Smooth muscle cell (in vitro differentiated cells): ENCODE measurements around the gene GPR32. TPM values are rescaled to one million over a fixed set of nuclear protein-coding genes. Genes with fewer than 3 reads are reported as not detected.

Experiments used
- DNase-seq: peaks from one replicate; lab custom pipeline; 2025; ENCODE audit not compliant: unreplicated experiment; lab: John Stamatoyannopoulos, UW
- H2AFZ ChIP-seq: fragments of 200-600 bp; sonication (generic); 2 replicates; pipeline ENCODE4 v1.6.0; 2016; ENCODE audit warnings: antibody characterized with exemption, low read depth, mild to moderate bottlenecking
- H3F3A ChIP-seq: fragments of 200-600 bp; sonication (generic); 2 replicates; pipeline ENCODE4 v1.6.0; 2017; ENCODE audit warnings: antibody characterized with exemption, low read depth
- H3K27ac ChIP-seq: fragments of 200-600 bp; sonication (generic); 2 replicates; pipeline ENCODE4 v1.5.1; 2016; ENCODE audit warnings: low read depth, mild to moderate bottlenecking
- H3K27me3 ChIP-seq: fragments of 200-600 bp; sonication (generic); 2 replicates; pipeline ENCODE4 v1.6.1; 2016; ENCODE audit warnings: low read depth, mild to moderate bottlenecking
- H3K36me3 ChIP-seq: fragments of 200-600 bp; sonication (generic); 2 replicates; pipeline ENCODE4 v1.5.1; 2016; ENCODE audit warnings: low read depth
- H3K4me1 ChIP-seq: fragments of 200-600 bp; sonication (generic); 2 replicates; pipeline ENCODE4 v1.5.1; 2016; ENCODE audit warnings: low read depth
- H3K4me2 ChIP-seq: fragments of 200-600 bp; sonication (generic); 2 replicates; pipeline ENCODE4 v1.6.0; 2016; ENCODE audit warnings: mild to moderate bottlenecking
- H3K4me3 ChIP-seq: fragments of 200-600 bp; sonication (generic); 2 replicates; pipeline ENCODE4 v1.5.1; 2016; ENCODE audit warnings: mild to moderate bottlenecking
- H3K79me2 ChIP-seq: fragments of 200-600 bp; sonication (generic); 2 replicates; pipeline ENCODE4 v1.6.0; 2016; ENCODE audit warnings: low read depth, mild to moderate bottlenecking
- H3K9ac ChIP-seq: fragments of 200-600 bp; sonication (generic); 2 replicates; pipeline ENCODE4 v1.6.0; 2016; ENCODE audit warnings: low read depth
- H3K9me3 ChIP-seq: fragments of 200-600 bp; sonication (generic); replicated peaks from 2 replicates; pipeline ENCODE4 v1.5.1; 2016; ENCODE audit warnings: low read depth
- H4K20me1 ChIP-seq: fragments of 200-600 bp; sonication (generic); 2 replicates; pipeline ENCODE4 v1.6.0; 2016; ENCODE audit warnings: low read depth
- CTCF ChIP-seq: fragments of 200-600 bp; sonication (generic); IDR thresholded peaks from 2 replicates; pipeline ENCODE4 v1.5.1; 2017; ENCODE audit warnings: borderline replicate concordance, mild to moderate bottlenecking, antibody characterized with exemption; ENCODE audit not compliant: insufficient read depth, poor library complexity, severe bottlenecking
- WGBS: methylation state at CpG from one replicate; pipeline ENCODE4 v1.1.7; 2016; ENCODE audit warnings: low lambda C conversion rate; 5-methylcytosine and 5-hydroxymethylcytosine counted together
- polyA plus RNA-seq: library from polyadenylated mRNA; unstranded; fragments of >200 nt; fragmentation: Nextera tagmentation; extraction: Ambion mirVana; gene quantifications from 2 replicates; pipeline ENCODE4 v1.2.1, GENCODE V29; 2016
- total RNA-seq: library from RNA; depleted of rRNA; stranded (reverse); fragments of >200 nt; gene quantifications from 2 replicates; pipeline ENCODE4 v1.2.3, GENCODE V29; 2014

Gene GPR32
- total and polyA plus RNA-seq, 2 experiments from 2014 or later = not detected

GRCh38 chr19:50790396-50790795 lies 20.1 kb downstream of the GPR32 start, which contains the start of gene ACP4:
ACP4 (plus strand) TSS chr19:50790415; CDS start chr19:50790415, 0 bp downstream.
- H3K4me3 ChIP-seq = no peak within 1 kb of the TSS
- 95% methylated on average over 12 of the region's 15 CpGs for WGBS
- TF ChIP-seq CTCF = no peak

GRCh38 chr19:50790922-50791467 lies 20.7 kb downstream of the GPR32 start:
- Histone ChIP-seq H2AFZ (no peak overlapping the region), H4K20me1 (peaks cover 7% of the 10 kb centered on the region), H3K79me2 (no peaks in the 10 kb centered on the region), H3K27ac (no peak overlapping the region), H3K9ac (no peak overlapping the region), H3F3A (no peaks in the 10 kb centered on the region), H3K36me3 (no peaks in the 10 kb centered on the region), H3K4me3 (no peak overlapping the region), H3K4me1 (no peaks in the 10 kb centered on the region), H3K4me2 (no peak overlapping the region), H3K9me3 (no peaks in the 10 kb centered on the region), H3K27me3 (no peaks in the 10 kb centered on the region)
- DNase-seq = no peak
- 92% methylated on average over 6 of the region's 6 CpGs for WGBS
- TF ChIP-seq CTCF = no peak

More at GRCh38 chr19:50790396-50790795, 20.1 kb downstream of the GPR32 start, which contains the start of gene ACP4:
- Histone ChIP-seq H3K27ac (no peak within 1 kb of the TSS), H2AFZ (no peak within 1 kb of the TSS), H3K9me3 (no peaks in the 10 kb centered on the region), H3K4me1 (no peaks in the 10 kb centered on the region), H3F3A (no peaks in the 10 kb centered on the region), H3K27me3 (no peaks in the 10 kb centered on the region), H3K79me2 (no peaks in the 10 kb centered on the region), H3K36me3 (no peaks in the 10 kb centered on the region), H3K9ac (no peak within 1 kb of the TSS), H4K20me1 (peaks cover 2% of the 10 kb centered on the region), H3K4me2 (no peak within 1 kb of the TSS)
- no peak for DNase-seq

GRCh38 chr19:50791594-50792271 lies 21.5 kb downstream of the GPR32 start:
- TF ChIP-seq CTCF = no peak
- 87% methylated on average over 42 of the region's 47 CpGs for WGBS

More at GRCh38 chr19:50791594-50792271, 21.5 kb downstream of the GPR32 start:
- Histone ChIP-seq H3K9ac (no peak overlapping the region), H3K4me3 (no peak overlapping the region), H3K27ac (no peak overlapping the region), H3K9me3 (no peaks in the 10 kb centered on the region), H3F3A (no peaks in the 10 kb centered on the region), H2AFZ (no peak overlapping the region), H3K27me3 (no peaks in the 10 kb centered on the region), H3K36me3 (no peaks in the 10 kb centered on the region), H4K20me1 (peaks cover 13% of the 10 kb centered on the region), H3K79me2 (no peaks in the 10 kb centered on the region), H3K4me1 (no peaks in the 10 kb centered on the region), H3K4me2 (no peak overlapping the region)
- DNase-seq = no peak
